ENCODE measurements around the gene CA6. TPM values are rescaled to one million over a fixed set of nuclear protein-coding genes. Genes with fewer than 3 reads are reported as not detected.

Gene CA6
- polyA plus RNA-seq, 1 donor (not counting 4 experiments of a cell fraction or from before 2014, with no cell fraction given): not detected

DNA sequence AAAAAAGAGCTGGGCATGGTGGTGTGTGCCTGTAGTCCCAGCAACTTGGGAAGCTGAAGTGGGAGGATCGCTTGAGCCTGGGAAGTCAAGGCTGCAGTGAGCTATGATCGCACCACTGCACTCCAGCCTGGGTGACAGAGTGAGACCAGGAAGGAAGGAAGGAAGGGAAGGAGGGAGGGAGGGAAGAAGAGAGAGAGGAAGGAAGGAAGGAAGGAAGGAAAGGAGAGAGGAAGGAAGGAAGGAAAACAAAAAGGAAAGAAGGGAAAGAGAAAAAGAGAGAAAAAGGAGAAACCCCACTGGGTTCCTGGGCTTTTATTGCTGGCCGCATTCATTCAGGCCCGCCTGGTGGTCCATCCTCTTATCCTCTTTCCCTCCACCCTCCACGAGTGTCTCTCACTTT lies 70.8 kb downstream of the CA6 start:
- Histone ChIP-seq H3K79me2 (ENCODE audit: control insufficient read depth, insufficient read depth, low read length) (no peaks in the 10 kb centered on the region), H3K4me2 (ENCODE audit: control insufficient read depth, extremely low read depth, insufficient read depth, low read depth, low read length) (no peak overlapping the region), H2AFZ (ENCODE audit: control insufficient read depth, low read length) (no peak overlapping the region), H3K4me3 (ENCODE audit: control insufficient read depth in 2 of 3, extremely low read depth in 1 of 3, insufficient read depth in 2 of 3, low read depth in 1 of 3, low read length in 3 of 3) (no peak overlapping the region), H3K36me3 (ENCODE audit: control insufficient read depth in 2 of 2, extremely low read depth in 1 of 2, insufficient read depth in 2 of 2, low read length in 2 of 2) (no peaks in the 10 kb centered on the region), H3K4me1 (ENCODE audit: control insufficient read depth, extremely low read depth, insufficient read depth, low read length) (no peaks in the 10 kb centered on the region), H3K27me3 (ENCODE audit: control insufficient read depth, extremely low read depth, insufficient read depth, low read length) (no peaks in the 10 kb centered on the region), H4K20me1 (ENCODE audit: control insufficient read depth, extremely low read depth, insufficient read depth, low read length) (no peaks in the 10 kb centered on the region), H3K9me1 (ENCODE audit: control insufficient read depth, extremely low read depth, insufficient read depth, low read length) (no peaks in the 10 kb centered on the region), H3K27ac (ENCODE audit: control insufficient read depth, insufficient read depth, low read length) (no peak overlapping the region), H3K9me3 (ENCODE audit: control insufficient read depth, low read depth, low read length) (no peaks in the 10 kb centered on the region), H3K9ac (ENCODE audit: control insufficient read depth, extremely low read depth, insufficient read depth, low read length) (no peak overlapping the region)
- dilution Hi-C loops (cut with MboI; ENCODE audit: extremely low pct_ligation_motif_present, low sequenced_read_pairs): no loop called here
- DNase-seq (ENCODE audit: low read depth, low spot score): no peak
- TF ChIP-seq EZH2 (IDR thresholded peaks at IDR 0.05; ENCODE audit: low read length): no peak
- TF ChIP-seq, protein P1, sequence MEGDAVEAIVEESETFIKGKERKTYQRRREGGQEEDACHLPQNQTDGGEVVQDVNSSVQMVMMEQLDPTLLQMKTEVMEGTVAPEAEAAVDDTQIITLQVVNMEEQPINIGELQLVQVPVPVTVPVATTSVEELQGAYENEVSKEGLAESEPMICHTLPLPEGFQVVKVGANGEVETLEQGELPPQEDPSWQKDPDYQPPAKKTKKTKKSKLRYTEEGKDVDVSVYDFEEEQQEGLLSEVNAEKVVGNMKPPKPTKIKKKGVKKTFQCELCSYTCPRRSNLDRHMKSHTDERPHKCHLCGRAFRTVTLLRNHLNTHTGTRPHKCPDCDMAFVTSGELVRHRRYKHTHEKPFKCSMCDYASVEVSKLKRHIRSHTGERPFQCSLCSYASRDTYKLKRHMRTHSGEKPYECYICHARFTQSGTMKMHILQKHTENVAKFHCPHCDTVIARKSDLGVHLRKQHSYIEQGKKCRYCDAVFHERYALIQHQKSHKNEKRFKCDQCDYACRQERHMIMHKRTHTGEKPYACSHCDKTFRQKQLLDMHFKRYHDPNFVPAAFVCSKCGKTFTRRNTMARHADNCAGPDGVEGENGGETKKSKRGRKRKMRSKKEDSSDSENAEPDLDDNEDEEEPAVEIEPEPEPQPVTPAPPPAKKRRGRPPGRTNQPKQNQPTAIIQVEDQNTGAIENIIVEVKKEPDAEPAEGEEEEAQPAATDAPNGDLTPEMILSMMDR (optimal IDR thresholded peaks at IDR 0.05 in 1 of 3, IDR thresholded peaks at IDR 0.05 in 1 of 3, conservative IDR thresholded peaks at IDR 0.05 in 1 of 3; ENCODE audit: extremely low read depth in 1 of 3, insufficient read depth in 2 of 3, low read length in 3 of 3): no peak
- no peak for FAIRE-seq

DNA sequence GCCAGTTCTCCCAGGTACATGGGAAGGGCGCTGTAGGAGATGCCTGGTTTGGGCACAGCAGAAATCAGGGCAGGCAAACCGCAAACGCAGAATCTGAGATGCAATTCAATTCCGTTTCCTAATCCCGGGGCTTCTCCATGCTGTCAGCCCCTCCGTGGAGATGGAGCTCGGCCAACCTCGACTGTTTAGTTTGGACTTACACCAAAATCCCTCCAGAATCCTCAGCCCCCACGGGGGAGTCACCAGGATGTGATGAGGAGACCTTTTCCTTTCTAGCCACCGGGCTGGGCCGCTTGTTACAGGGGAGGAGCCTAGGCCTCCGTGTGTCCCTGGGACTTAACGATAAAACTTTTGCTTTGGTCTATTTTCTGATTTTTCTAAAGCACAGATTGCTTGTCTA lies 72.7 kb downstream of the CA6 start:
- DNase-seq (ENCODE audit: low read depth, low spot score): no peak
- no peaks in the 10 kb centered on the region for H3K9me3 ChIP-seq (ENCODE audit: control insufficient read depth, low read depth, low read length)
- H3K9me1 ChIP-seq (ENCODE audit: control insufficient read depth, extremely low read depth, insufficient read depth, low read length): no peaks in the 10 kb centered on the region
- no peaks in the 10 kb centered on the region for H4K20me1 ChIP-seq (ENCODE audit: control insufficient read depth, extremely low read depth, insufficient read depth, low read length)
- H3K36me3 ChIP-seq (ENCODE audit: control insufficient read depth in 2 of 2, extremely low read depth in 1 of 2, insufficient read depth in 2 of 2, low read length in 2 of 2): no peaks in the 10 kb centered on the region
- dilution Hi-C loops (cut with MboI; ENCODE audit: extremely low pct_ligation_motif_present, low sequenced_read_pairs): no loop called here
- no peak overlapping the region for H2AFZ ChIP-seq (ENCODE audit: control insufficient read depth, low read length)
- no peaks in the 10 kb centered on the region for H3K27me3 ChIP-seq (ENCODE audit: control insufficient read depth, extremely low read depth, insufficient read depth, low read length)
- FAIRE-seq: no peak
- H3K9ac ChIP-seq (ENCODE audit: control insufficient read depth, extremely low read depth, insufficient read depth, low read length): no peak overlapping the region
- H3K4me3 ChIP-seq (ENCODE audit: control insufficient read depth in 2 of 3, extremely low read depth in 1 of 3, insufficient read depth in 2 of 3, low read depth in 1 of 3, low read length in 3 of 3): no peak overlapping the region
- no peak overlapping the region for H3K27ac ChIP-seq (ENCODE audit: control insufficient read depth, insufficient read depth, low read length)
- no peak overlapping the region for H3K4me2 ChIP-seq (ENCODE audit: control insufficient read depth, extremely low read depth, insufficient read depth, low read depth, low read length)
- TF ChIP-seq, protein P1 (optimal IDR thresholded peaks at IDR 0.05 in 1 of 3, IDR thresholded peaks at IDR 0.05 in 1 of 3, conservative IDR thresholded peaks at IDR 0.05 in 1 of 3; ENCODE audit: extremely low read depth in 1 of 3, insufficient read depth in 2 of 3, low read length in 3 of 3): no peak
- no peak for TF ChIP-seq EZH2 (IDR thresholded peaks at IDR 0.05; ENCODE audit: low read length)
- H3K79me2 ChIP-seq (ENCODE audit: control insufficient read depth, insufficient read depth, low read length): no peaks in the 10 kb centered on the region
- H3K4me1 ChIP-seq (ENCODE audit: control insufficient read depth, extremely low read depth, insufficient read depth, low read length): no peaks in the 10 kb centered on the region

Data from keratinocyte (primary cell).